K562 (cell line): ENCODE results near the gene SH3D19. TPM values are rescaled to one million over a fixed set of nuclear protein-coding genes. Genes with fewer than 3 reads are reported as not detected.

ENCODE experiments used
- CEBPZ ChIP-seq: fragments of 150-350 bp; IDR thresholded peaks from 2 replicates; pipeline ENCODE4 v1.6.1; 2014; ENCODE audit warnings: low read depth, mild to moderate bottlenecking, low read length, borderline replicate concordance
- DDX20 ChIP-seq: fragments of 450-650 bp; IDR thresholded peaks from 2 replicates; pipeline ENCODE4 v1.6.1; 2016; ENCODE audit warnings: missing genetic modification characterization, low read depth, mild to moderate bottlenecking, missing compliant biosample characterization, moderate library complexity
- GABPB1 ChIP-seq: sonication (generic); formaldehyde crosslinking; IDR thresholded peaks from 2 replicates; pipeline ENCODE4 v1.8.0; 2022; ENCODE audit warnings: mild to moderate bottlenecking, missing genetic modification reagents
- HDAC3 ChIP-seq: fragments of 450-650 bp; IDR thresholded peaks from 2 replicates; pipeline ENCODE4 v1.6.1; 2018; ENCODE audit warnings: borderline replicate concordance, mild to moderate bottlenecking, moderate library complexity; ENCODE audit not compliant: partially characterized antibody
- KLF1 ChIP-seq: fragments of 450-650 bp; IDR thresholded peaks from 2 replicates; pipeline ENCODE4 v1.6.1; 2016; ENCODE audit warnings: missing genetic modification characterization, missing compliant biosample characterization
- MEF2A ChIP-seq: IDR thresholded peaks from 2 replicates; pipeline ENCODE4 v1.6.1; 2011; ENCODE audit warnings: low read depth, mild to moderate bottlenecking, low read length, moderate library complexity; ENCODE audit not compliant: control insufficient read depth
- MEIS2 ChIP-seq: fragments of 450-650 bp; IDR thresholded peaks from 2 replicates; pipeline ENCODE4 v1.6.1; 2014; ENCODE audit warnings: mild to moderate bottlenecking; ENCODE audit not compliant: partially characterized antibody
- MIER1 ChIP-seq: fragments of 450-650 bp; IDR thresholded peaks from 2 replicates; pipeline ENCODE4 v1.6.1; 2016; ENCODE audit warnings: antibody characterized with exemption, mild to moderate bottlenecking, low read depth
- NCOA6 ChIP-seq: fragments of 450-650 bp; IDR thresholded peaks from 2 replicates; pipeline ENCODE4 v1.6.1; 2017; ENCODE audit warnings: mild to moderate bottlenecking
- PHB2 ChIP-seq: fragments of 450-650 bp; IDR thresholded peaks from 2 replicates; pipeline ENCODE4 v1.6.1; 2017; ENCODE audit warnings: low read depth
- POLR2AphosphoS5 ChIP-seq: IDR thresholded peaks from 2 replicates; pipeline ENCODE4 v1.6.1; 2011; ENCODE audit warnings: mild to moderate bottlenecking, low read depth, low read length, moderate library complexity; ENCODE audit not compliant: control insufficient read depth, insufficient read depth
- POLR2G ChIP-seq: fragments of 200-400 bp; formaldehyde crosslinking; IDR thresholded peaks from 2 replicates; pipeline ENCODE4 v1.6.1; 2017; ENCODE audit warnings: low read depth, mild to moderate bottlenecking, antibody characterized with exemption, low read length, moderate library complexity
- RUNX1 ChIP-seq: sonication (generic); IDR thresholded peaks from 2 replicates; pipeline ENCODE4 v1.6.1; 2016; ENCODE audit warnings: antibody characterized with exemption, low read depth
- SMAD1 ChIP-seq: fragments of 150-350 bp; IDR thresholded peaks from 2 replicates; pipeline ENCODE4 v1.6.1; 2014; ENCODE audit warnings: low read length, low read depth; ENCODE audit not compliant: partially characterized antibody
- TCFL5 ChIP-seq: fragments of 250-450 bp; sonication (Bioruptor Pico); conservative IDR thresholded peaks from 2 replicates; pipeline ENCODE4 v1.6.1; 2021; ENCODE audit warnings: mild to moderate bottlenecking, moderate library complexity, matching md5 sums
- ZNF232 ChIP-seq: sonication (generic); formaldehyde crosslinking; IDR thresholded peaks from 2 replicates; pipeline ENCODE4 v1.8.0; 2022; ENCODE audit warnings: mild to moderate bottlenecking, missing genetic modification reagents
- ZNF239 ChIP-seq: fragments of 250-450 bp; sonication (Bioruptor Pico); IDR thresholded peaks from 2 replicates; pipeline ENCODE4 v1.4.0; 2020; ENCODE audit warnings: mild to moderate bottlenecking
- ZNF263 ChIP-seq: sonication (generic); formaldehyde crosslinking; IDR thresholded peaks from 2 replicates; pipeline ENCODE4 v1.8.0; 2022; ENCODE audit warnings: mild to moderate bottlenecking, missing genetic modification reagents, borderline replicate concordance
- ZNF584 ChIP-seq: fragments of 200-800 bp; sonication (Bioruptor generic); IDR thresholded peaks from 2 replicates; pipeline ENCODE4 v1.6.1; 2016; ENCODE audit warnings: low read depth, mild to moderate bottlenecking, missing genetic modification characterization, missing compliant biosample characterization
- ZNF609 ChIP-seq: sonication (generic); formaldehyde crosslinking; IDR thresholded peaks from 2 replicates; pipeline ENCODE4 v1.8.1; 2023; ENCODE audit warnings: missing genetic modification reagents, mild to moderate bottlenecking, borderline replicate concordance
- polyA plus RNA-seq, 8 experiments: library from polyadenylated mRNA; depleted of rRNA in 4 of 8; stranded (reverse) in 5 of 8; unstranded in 3 of 8; fragments of >200 nt; fragmentation: Nextera tagmentation in 2 of 8; fragmentation: Illumina TruSeq in 1 of 8; extraction: Ambion mirVana in 2 of 8; extraction: Trizol in 1 of 8; gene quantifications; 2 replicates each; pipeline versions ENCODE4 v1.2.1 to v1.2.3, GENCODE V29; 2011 to 2014; ENCODE audit warnings: inconsistent platforms in 1 of 8, missing spikeins in 1 of 8
- total RNA-seq, 7 experiments: library from RNA; depleted of rRNA in 6 of 7; stranded (reverse); fragments of >200 nt in 6 of 7; fragmentation: Illumina TruSeq in 2 of 7; extraction: Trizol in 2 of 7; gene quantifications; 2 replicates each; pipeline versions ENCODE4 v1.2.1 to v1.2.3, GENCODE V29; 2011 to 2021; ENCODE audit warnings: low replicate concordance in 1 of 7

The SH3D19 gene
- total and polyA plus RNA-seq, 9 of the 15 experiments (the other 6 are each of a cell fraction or from before 2014, with no cell fraction given), result 0.42 to 2.2 (median 1.1) TPM; not detected in 6

- TF ChIP-seq CEBPZ, result no peak
- TF ChIP-seq ZNF263 (CRISPR knock-in tag), result 0 out of 2 replicates have a peak, but pooled peaks have one; percentile 52
- peak; percentile 60 for TF ChIP-seq HDAC3
- TF ChIP-seq NCOA6, result peak; percentile 76
- TF ChIP-seq MIER1, result no peak
- TF ChIP-seq ZNF584 (CRISPR knock-in tag), result no peak
- TF ChIP-seq ZNF232 (CRISPR knock-in tag), result peak; percentile 62; the same call in 1 of the 2 replicates
- 0 out of 2 replicates have a peak, but pooled peaks have one; percentile 45 for TF ChIP-seq MEF2A
- peak; percentile 13; the same call in 1 of the 2 replicates for TF ChIP-seq PHB2
- peak; percentile 93 for TF ChIP-seq ZNF609 (CRISPR knock-in tag)
- TF ChIP-seq MEIS2, result peak; percentile 48
- no peak for TF ChIP-seq TCFL5 (CRISPR knock-in tag)
- TF ChIP-seq POLR2G, result peak; percentile 100
- TF ChIP-seq RUNX1, result peak; percentile 65; the same call in 1 of the 2 replicates
- TF ChIP-seq DDX20 (tag), result no peak
- no peak for TF ChIP-seq ZNF239 (CRISPR knock-in tag)
- peak; percentile 94 for TF ChIP-seq SMAD1
- peak; percentile 97 for TF ChIP-seq POLR2AphosphoS5
- peak; percentile 95 for TF ChIP-seq GABPB1 (CRISPR knock-in tag)
- peak; percentile 84 for TF ChIP-seq KLF1 (tag)
Measured at GRCh38 chr4:151099229-151099975, 226.0 kb downstream of the SH3D19 start, which contains the start of gene RPS3A (continued).
